Lower lobe of right lung (tissue), 2 donors: ENCODE results near the gene PSMC1. TPM values are rescaled to one million over a fixed set of nuclear protein-coding genes. Genes with fewer than 3 reads are reported as not detected.

Source experiments
- ATAC-seq, 2 donors: fragments of 200-7000 bp; cut with Tn5 transposase; one replicate each; pipeline ENCODE4 v1.9.1; 2020 to 2022; ENCODE audit warnings: mild to moderate bottlenecking in 2 of 2, moderate library complexity in 2 of 2
- DNase-seq: peaks from one replicate; pipeline ENCODE4 v3.0.0-alpha.2; 2020
- H3K27ac ChIP-seq: fragments of 200-600 bp; one replicate; pipeline ENCODE4 v1.8.0; 2022
- H3K27me3 ChIP-seq: fragments of 200-600 bp; one replicate; pipeline ENCODE4 v1.8.0; 2022; ENCODE audit warnings: low read depth
- H3K36me3 ChIP-seq: fragments of 200-600 bp; one replicate; pipeline ENCODE4 v1.8.0; 2022; ENCODE audit warnings: mild to moderate bottlenecking
- H3K4me1 ChIP-seq: fragments of 200-600 bp; one replicate; pipeline ENCODE4 v1.8.0; 2022
- H3K4me3 ChIP-seq: fragments of 200-600 bp; one replicate; pipeline ENCODE4 v1.8.0; 2022; ENCODE audit warnings: mild to moderate bottlenecking
- H3K9me3 ChIP-seq: fragments of 200-600 bp; one replicate; pipeline ENCODE4 v1.8.0; 2022
- intact Hi-C: fragments of 100-400 bp; cut with DNase I; formaldehyde crosslinking; loops from one replicate; pipeline ENCODE4 v1.11.0; 2022
- total RNA-seq: library from RNA; stranded (reverse); fragmentation: NEBNext Ultra II Directional; extraction: Animal tissue kit (Norgen Biotek cat#: 25700); gene quantifications from one replicate; pipeline ENCODE4 v1.2.1, GENCODE V29; 2021
- TF ChIP-seq, protein P1 (sequence below): fragments of 200-600 bp; IDR thresholded peaks from one replicate; pipeline ENCODE4 v1.8.0; 2022; ENCODE audit warnings: antibody characterized with exemption, mild to moderate bottlenecking
- donor health status: DM: no; HTN: yes; CAD: no; lungs with severe emphysema.

Gene PSMC1
- total RNA-seq, 1 donor from 2014 or later: 61.7 TPM

DNA sequence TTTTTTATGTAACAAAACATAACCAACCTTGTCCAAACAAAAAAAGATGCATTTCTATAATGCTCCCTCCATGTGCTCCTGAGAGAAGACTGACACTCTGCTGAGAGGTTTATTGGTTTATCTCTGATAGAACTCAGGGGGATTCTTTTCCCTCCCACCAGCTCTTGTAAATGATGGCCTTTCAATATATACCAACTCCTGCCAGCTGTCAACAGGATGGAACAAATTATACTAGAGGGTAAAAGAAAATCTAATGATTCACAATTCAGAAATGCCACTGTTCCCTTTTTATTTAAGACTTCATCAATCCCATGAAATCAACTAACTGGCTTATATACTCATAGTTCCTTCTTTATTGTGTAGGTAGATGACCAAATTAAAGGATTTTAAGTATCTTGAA is 25.4 kb downstream of the PSMC1 start:
- H3K4me3 ChIP-seq: no peak overlapping the region
- TF ChIP-seq, protein P1, sequence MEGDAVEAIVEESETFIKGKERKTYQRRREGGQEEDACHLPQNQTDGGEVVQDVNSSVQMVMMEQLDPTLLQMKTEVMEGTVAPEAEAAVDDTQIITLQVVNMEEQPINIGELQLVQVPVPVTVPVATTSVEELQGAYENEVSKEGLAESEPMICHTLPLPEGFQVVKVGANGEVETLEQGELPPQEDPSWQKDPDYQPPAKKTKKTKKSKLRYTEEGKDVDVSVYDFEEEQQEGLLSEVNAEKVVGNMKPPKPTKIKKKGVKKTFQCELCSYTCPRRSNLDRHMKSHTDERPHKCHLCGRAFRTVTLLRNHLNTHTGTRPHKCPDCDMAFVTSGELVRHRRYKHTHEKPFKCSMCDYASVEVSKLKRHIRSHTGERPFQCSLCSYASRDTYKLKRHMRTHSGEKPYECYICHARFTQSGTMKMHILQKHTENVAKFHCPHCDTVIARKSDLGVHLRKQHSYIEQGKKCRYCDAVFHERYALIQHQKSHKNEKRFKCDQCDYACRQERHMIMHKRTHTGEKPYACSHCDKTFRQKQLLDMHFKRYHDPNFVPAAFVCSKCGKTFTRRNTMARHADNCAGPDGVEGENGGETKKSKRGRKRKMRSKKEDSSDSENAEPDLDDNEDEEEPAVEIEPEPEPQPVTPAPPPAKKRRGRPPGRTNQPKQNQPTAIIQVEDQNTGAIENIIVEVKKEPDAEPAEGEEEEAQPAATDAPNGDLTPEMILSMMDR: no peak
- ATAC-seq (no peak), DNase-seq (no peak)
- H3K27me3 ChIP-seq: no peaks in the 10 kb centered on the region
- no peak overlapping the region for H3K27ac ChIP-seq
- H3K4me1 ChIP-seq: no peaks in the 10 kb centered on the region
- intact Hi-C loops: no loop called here
- peaks cover 90% of the 10 kb centered on the region for H3K36me3 ChIP-seq
- no peaks in the 10 kb centered on the region for H3K9me3 ChIP-seq

DNA sequence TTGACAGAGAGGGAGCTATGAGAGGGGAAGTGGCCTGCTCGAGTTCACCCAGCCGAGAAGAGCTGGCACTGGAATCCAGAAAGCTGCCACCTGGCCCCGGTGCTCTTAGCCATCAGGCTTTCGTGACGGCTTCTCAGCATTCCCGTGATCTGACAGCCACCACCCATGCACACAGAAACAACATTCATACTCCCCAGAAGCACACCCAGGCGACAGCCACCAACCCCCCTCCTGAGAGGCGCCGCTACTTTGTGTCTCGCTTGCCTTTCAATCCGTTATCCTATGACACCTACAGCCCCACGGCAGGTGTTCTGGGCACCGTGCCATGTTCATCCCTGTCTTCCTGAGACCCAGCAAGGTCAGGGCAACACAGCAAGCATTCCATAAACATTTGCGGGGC is 31.4 kb downstream of the PSMC1 start:
- Histone ChIP-seq H3K4me3 (no peak overlapping the region), H3K27ac (no peak overlapping the region), H3K4me1 (no peaks in the 10 kb centered on the region), H3K9me3 (no peaks in the 10 kb centered on the region), H3K27me3 (no peaks in the 10 kb centered on the region), H3K36me3 (peaks cover 95% of the 10 kb centered on the region)
- DNase-seq (no peak), ATAC-seq (no peak)
- intact Hi-C loops: no loop called here
- TF ChIP-seq, protein P1: no peak

DNA sequence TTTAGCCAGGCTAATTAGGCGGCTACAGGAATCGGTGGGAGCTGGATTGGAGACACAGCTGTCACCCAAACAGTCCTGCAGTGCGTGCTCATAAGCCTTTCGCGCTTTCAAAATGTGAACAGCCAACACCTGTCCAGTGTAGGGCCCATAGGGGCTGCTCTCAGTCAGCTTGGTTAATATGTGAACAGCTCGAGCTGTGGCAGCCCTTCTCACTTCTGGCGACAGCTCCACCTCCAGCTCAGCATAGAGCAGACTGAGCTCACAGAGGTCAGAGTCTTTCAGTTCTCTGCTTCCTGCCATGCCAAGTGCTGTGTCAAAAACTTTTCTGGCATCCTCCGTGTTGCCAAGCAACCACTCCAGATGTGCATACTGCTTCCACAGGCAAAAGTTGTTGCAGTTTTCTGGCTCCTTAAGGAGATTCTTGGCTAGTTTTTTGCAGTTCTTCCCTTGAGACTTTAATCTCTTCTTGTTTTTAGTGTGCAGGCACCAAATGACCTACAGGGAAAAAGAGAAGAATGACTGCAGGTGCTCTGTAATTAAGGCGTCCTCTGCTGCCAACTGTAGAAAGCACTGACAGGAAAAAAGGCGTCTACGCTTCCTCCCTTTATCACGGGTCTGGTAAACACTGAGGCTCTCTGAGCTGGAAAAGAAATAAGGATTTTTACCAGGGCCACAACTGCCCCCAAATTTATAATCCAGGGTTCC is 32.5 kb downstream of the PSMC1 start:
- Histone ChIP-seq H3K4me1 (no peaks in the 10 kb centered on the region), H3K4me3 (no peak overlapping the region), H3K27me3 (no peaks in the 10 kb centered on the region), H3K36me3 (peaks cover 91% of the 10 kb centered on the region), H3K9me3 (no peaks in the 10 kb centered on the region), H3K27ac (no peak overlapping the region)
- intact Hi-C loops: no loop called here
- no peak for DNase-seq
- peak in 1 of 2 donors; percentile 9 for ATAC-seq
- TF ChIP-seq, protein P1: no peak

DNA sequence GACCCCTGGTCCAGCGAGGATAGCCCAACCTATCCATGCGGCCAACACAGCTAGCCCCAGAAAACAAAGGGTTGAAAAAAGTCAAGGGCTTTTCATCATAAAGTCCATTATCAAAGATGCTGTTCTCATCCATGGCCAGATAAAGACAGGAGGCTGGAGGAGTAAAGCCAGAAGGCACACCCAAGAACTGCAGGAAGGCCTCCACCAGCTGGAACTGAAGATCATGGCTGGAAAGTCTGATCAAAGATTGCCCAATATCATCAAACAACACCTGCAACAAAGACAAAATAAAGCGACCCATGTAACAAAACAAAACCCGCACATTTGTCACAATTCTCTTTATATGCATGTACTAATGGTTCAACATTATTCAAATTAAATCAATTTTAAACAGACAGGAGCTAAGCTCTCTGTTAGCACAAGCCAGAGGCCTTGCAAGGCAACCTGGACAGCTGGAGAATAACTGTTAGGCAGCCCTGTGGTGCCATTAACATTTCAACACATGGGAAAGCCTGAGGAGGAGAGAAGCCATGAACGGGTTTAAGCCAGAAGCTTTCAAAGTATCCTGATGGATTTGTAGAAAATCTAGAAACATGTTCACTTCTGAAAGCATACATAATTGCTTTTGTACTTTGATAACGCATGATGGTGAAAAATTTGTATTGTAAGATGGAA is 34.1 kb downstream of the PSMC1 start:
- Histone ChIP-seq H3K36me3 (peaks cover 91% of the 10 kb centered on the region), H3K4me3 (no peak overlapping the region), H3K4me1 (peaks cover 3% of the 10 kb centered on the region), H3K9me3 (no peaks in the 10 kb centered on the region), H3K27ac (no peak overlapping the region), H3K27me3 (no peaks in the 10 kb centered on the region)
- TF ChIP-seq, protein P1: no peak
- no peak for ATAC-seq
- DNase-seq: no peak
- intact Hi-C loops: no loop called here

DNA sequence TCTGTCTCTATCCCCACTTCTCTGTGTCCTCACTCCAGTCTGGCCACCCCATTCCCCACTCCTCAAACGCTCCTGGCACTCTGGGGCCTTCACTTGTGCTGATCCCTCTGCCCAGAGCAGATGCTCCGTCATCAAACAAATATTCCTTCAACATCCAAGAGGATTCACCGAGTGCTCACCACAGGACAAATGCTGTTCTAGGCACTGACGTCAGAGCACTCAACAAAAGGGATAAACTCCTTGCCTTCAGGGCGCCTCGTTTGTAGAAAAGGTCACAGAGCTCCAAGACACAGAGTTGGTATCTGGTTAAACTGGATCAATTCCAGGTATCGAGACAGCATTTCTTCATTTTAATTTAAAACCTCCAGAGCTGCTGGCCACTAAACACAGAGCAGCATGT is 35.3 kb downstream of the PSMC1 start:
- peaks cover 92% of the 10 kb centered on the region for H3K36me3 ChIP-seq
- no peaks in the 10 kb centered on the region for H3K27me3 ChIP-seq
- intact Hi-C loops: no loop called here
- peaks cover 11% of the 10 kb centered on the region for H3K4me1 ChIP-seq
- H3K4me3 ChIP-seq: no peak overlapping the region
- ATAC-seq (no peak), DNase-seq (no peak)
- H3K27ac ChIP-seq: no peak overlapping the region
- no peaks in the 10 kb centered on the region for H3K9me3 ChIP-seq
- TF ChIP-seq, protein P1: no peak
